Activated naive CD8-positive, alpha-beta T cell treated with anti-CD3 and anti-CD28 coated beads, Interleukin-2, amount 10 ng/mL, durations not matched to agents 7 days and 5 days (primary cell): ENCODE data around the gene CARD11. TPM values are rescaled to one million over a fixed set of nuclear protein-coding genes. Genes with fewer than 3 reads are reported as not detected.

Experiments used
- ATAC-seq: fragments of 150-1000 bp; cut with Tn5 transposase; one replicate; pipeline ENCODE4 v1.10.0; 2021; ENCODE audit warnings: low read depth, moderate library complexity
- POLR2A ChIA-PET: fragments of 350-600 bp; sonication (Branson Sonifier 250); formaldehyde crosslinking; loops from one replicate; lab custom pipeline; 2021; ENCODE audit warnings: antibody characterized with exemption; lab: Charles Lee
- DNase-seq: peaks from one replicate; pipeline ENCODE4 v3.0.0; 2021
- H3K27ac Mint-ChIP-seq: one replicate; pipeline ENCODE4 v1.8.0; 2022; ENCODE audit warnings: mild to moderate bottlenecking, mixed read lengths
- H3K27me3 Mint-ChIP-seq: one replicate; pipeline ENCODE4 v1.8.0; 2022; ENCODE audit warnings: mild to moderate bottlenecking, moderate library complexity, mixed read lengths
- H3K36me3 Mint-ChIP-seq: one replicate; pipeline ENCODE4 v1.8.0; 2021; ENCODE audit warnings: mild to moderate bottlenecking, mixed read lengths
- H3K4me1 Mint-ChIP-seq: one replicate; pipeline ENCODE4 v1.8.0; 2021; ENCODE audit warnings: mixed read lengths
- H3K4me3 Mint-ChIP-seq: one replicate; pipeline ENCODE4 v1.8.0; 2022; ENCODE audit warnings: mild to moderate bottlenecking, moderate library complexity, mixed read lengths
- H3K9me3 Mint-ChIP-seq: one replicate; pipeline ENCODE4 v1.8.0; 2021; ENCODE audit warnings: mixed read lengths
- total RNA-seq, 2 experiments: library from RNA; stranded (reverse); gene quantifications; one replicate each; pipeline ENCODE4 v1.2.3, GENCODE V29; 2021

CARD11 gene
- total RNA-seq, 2 experiments from 2014 or later = 140 to 151 TPM

DNA sequence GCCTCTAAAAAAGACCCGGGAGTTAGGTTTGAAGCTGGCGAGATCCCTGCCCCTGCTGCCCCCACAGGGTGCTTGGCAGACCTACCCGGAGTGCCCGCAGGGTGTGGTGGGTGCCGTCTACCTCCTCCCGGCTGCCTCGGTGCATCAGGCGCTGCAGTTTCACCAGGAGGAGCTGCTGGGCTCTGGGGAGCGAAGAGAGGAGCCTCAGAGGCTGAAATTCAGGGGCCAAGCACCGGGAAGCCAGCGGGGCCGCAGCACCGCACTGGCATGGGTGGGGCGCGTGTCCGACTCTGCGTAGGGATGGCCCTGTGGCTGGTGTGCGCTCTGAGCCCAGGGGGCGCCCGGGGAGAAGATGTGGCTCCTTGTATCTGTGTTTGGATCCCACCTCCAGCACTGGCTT, 125.3 kb downstream of the CARD11 start:
- no peak for DNase-seq

DNA sequence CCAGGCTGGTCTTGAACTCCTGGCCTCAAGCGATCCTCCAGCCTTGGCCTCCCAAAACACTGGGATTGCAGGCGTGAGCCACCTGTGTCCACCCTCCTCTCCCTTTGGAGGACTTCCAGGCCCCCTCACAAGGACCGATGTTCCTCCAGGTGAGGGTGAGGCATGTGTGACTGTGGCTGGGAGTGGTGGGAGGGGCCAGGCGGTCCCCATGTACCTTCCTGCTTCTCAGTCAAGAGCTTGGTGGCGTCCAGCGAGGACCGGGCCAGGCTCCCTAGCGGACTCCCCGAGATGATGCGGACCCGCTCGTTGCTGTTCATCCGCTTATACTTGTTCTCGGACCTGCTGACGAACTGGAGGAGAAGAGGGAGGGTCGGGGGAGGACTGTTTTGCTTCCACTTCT, 128.6 kb downstream of the CARD11 start:
- H3K9me3 Mint-ChIP-seq = no peaks in the 10 kb centered on the region
- H3K27ac Mint-ChIP-seq = no peak overlapping the region
- peaks cover 34% of the 10 kb centered on the region for H3K36me3 Mint-ChIP-seq
- peaks cover 2% of the 10 kb centered on the region for H3K4me1 Mint-ChIP-seq
- ATAC-seq (no peak), DNase-seq (no peak)
- POLR2A ChIA-PET = no interaction called here
- H3K27me3 Mint-ChIP-seq = no peaks in the 10 kb centered on the region
- no peak overlapping the region for H3K4me3 Mint-ChIP-seq

More for the DNA sequence above, 125.3 kb downstream of the CARD11 start:
- ATAC-seq = no peak
- POLR2A ChIA-PET = no interaction called here
- Mint-ChIP-seq H3K27ac (no peak overlapping the region), H3K36me3 (peaks cover 36% of the 10 kb centered on the region), H3K4me1 (peaks cover 2% of the 10 kb centered on the region), H3K4me3 (no peak overlapping the region), H3K27me3 (no peaks in the 10 kb centered on the region), H3K9me3 (no peaks in the 10 kb centered on the region)

DNA sequence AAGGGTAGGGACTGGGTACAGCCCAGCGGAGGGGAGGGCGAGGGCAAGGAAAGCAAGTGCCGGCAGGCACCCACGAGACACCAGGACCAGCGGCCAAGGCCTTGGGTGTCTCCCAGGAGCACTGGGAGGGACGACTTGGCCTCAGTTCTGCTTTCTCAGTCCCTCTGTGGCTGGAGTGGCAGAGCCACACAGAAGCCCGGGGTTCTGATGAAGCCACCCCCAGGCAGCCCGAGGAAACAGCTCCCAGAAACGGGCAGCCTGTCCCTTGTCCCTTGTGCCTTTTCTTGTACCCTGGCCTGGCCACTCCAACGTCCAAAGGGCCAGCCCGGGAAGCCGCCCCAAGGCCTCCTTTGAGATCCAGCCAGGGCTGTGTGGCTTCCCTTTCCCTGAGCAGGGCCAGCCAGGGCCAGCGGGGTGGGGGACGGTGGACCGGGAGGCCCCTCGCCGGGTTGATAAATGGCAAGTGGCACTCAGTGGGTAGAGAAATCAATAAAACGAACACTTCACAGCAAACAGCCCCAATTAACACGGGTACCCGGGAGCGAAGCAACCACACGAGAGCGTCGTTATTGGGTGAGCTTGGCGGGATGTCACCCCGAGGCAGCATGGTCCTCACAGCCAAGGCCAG, 129.8 kb downstream of the CARD11 start:
- Mint-ChIP-seq H3K27me3 (no peaks in the 10 kb centered on the region), H3K27ac (no peak overlapping the region), H3K4me3 (no peak overlapping the region), H3K36me3 (peaks cover 31% of the 10 kb centered on the region), H3K9me3 (no peaks in the 10 kb centered on the region), H3K4me1 (peaks cover 2% of the 10 kb centered on the region)
- no peak for ATAC-seq
- POLR2A ChIA-PET = no interaction called here
- no peak for DNase-seq

DNA sequence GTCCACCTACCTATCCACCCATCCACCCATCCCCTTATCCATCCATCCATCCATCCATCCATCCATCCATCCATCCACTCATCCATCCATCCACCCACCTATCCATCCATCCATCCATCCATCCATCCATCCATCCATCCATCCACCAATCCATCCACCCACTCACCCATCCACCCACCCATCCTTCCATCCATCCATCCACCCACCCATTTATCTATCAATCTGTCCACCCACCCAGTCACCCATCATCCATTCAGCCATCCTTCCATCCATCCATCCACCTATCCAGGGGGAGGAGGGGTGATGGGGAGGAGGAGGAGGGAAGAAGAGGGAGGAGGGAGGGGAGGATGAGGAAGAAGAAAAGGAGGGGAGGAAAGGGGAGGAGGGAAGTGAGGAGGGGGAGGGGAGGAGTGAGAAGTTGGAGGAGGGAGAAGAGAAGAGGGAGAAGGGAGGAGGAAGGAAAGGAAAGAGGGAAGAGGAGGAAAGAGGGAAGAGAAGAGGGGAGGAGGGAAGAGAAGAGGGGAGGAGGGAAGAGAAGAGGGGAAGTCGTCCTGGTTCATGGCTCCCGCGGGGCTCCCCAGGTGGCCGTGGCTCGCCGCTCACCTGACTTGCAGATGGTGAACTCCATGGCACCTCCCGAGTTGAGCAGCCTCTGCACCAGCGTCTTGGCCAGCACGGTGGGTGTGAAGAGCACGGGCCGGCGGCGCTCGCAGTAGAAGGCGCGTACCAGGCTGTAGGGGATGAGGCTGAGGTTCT, 130.8 kb downstream of the CARD11 start:
- Mint-ChIP-seq H3K27me3 (no peaks in the 10 kb centered on the region), H3K27ac (peak overlapping the region; percentile 45), H3K4me3 (no peak overlapping the region), H3K9me3 (no peaks in the 10 kb centered on the region), H3K4me1 (no peaks in the 10 kb centered on the region), H3K36me3 (peaks cover 35% of the 10 kb centered on the region)
- ATAC-seq = no peak
- POLR2A ChIA-PET = no interaction called here
- no peak for DNase-seq

DNA sequence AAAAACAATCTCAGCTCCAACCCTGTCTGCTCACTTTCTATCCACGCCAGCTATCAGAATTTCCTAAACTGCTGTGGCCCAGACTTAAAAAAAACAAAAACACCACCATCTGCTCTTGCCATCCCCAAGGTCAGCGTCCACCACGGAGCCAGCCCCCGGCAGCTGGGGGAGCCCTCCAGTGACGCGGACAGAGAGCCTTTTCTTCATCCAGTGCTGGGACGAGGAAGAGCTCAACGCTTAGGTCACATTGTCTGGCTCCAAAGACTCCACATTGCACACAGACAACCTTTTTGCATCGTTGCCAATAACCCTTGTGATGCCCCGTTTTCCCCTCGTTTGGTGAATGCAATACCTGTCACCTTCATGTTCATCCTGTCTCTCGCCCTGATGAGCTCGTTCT, 132.2 kb downstream of the CARD11 start:
- Mint-ChIP-seq H3K27me3 (no peaks in the 10 kb centered on the region), H3K4me1 (no peaks in the 10 kb centered on the region), H3K36me3 (peaks cover 39% of the 10 kb centered on the region), H3K27ac (no peak overlapping the region), H3K4me3 (no peak overlapping the region), H3K9me3 (no peaks in the 10 kb centered on the region)
- POLR2A ChIA-PET = no interaction called here
- ATAC-seq (no peak), DNase-seq (no peak)

DNA sequence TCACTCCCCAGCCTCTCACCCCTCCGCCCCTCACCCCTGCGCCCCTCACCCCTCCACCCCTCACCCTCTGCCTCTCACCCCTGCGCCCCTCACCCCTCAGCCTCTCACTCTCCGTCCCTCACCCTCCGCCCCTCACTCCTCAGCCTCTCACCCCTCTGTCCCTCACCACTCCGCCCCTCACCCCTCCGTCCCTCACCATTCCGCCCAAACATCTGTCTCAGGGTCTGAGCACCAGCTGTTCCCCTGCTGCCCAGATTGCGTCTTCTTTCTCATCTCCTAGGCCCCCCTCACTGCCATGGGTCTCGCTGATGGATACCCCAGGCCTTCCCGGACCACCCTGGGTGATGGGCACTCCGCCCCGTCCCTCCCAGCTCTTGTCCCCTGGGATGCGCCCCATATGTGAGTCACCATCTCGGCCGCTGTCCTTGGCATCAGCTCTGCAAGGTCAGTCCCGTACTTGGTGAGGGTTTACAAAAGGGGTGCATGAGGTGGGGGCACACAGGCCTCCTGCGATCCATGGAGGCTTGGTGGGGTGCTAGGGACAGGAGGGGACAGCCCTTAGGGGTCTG, 134.1 kb downstream of the CARD11 start:
- DNase-seq = no peak
- Mint-ChIP-seq H3K9me3 (no peaks in the 10 kb centered on the region), H3K27ac (no peak overlapping the region), H3K4me3 (no peak overlapping the region), H3K27me3 (no peaks in the 10 kb centered on the region), H3K36me3 (peaks cover 54% of the 10 kb centered on the region), H3K4me1 (no peaks in the 10 kb centered on the region)
- no peak for ATAC-seq
- POLR2A ChIA-PET = no interaction called here

DNA sequence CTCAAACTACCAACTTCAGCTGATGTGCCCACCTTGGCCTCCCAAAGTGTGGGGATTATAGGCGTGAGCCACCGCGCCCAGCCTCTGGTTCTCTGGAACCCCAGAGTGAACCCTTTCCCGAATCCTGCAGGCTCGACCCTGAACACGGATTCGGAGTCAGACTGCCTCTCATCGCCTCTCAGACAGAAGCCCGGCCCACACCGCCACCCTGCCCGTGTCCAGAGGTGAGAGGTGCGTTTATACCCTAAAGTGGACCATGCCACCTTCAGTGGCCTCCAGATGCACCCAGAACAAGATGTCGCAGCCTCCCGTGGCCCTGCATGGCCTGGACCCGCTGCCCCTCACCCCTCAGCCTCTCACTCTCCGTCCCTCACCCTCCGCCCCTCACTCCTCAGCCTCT, 134.6 kb downstream of the CARD11 start:
- DNase-seq (no peak), ATAC-seq (no peak)
- POLR2A ChIA-PET = no interaction called here
- Mint-ChIP-seq H3K36me3 (peaks cover 56% of the 10 kb centered on the region), H3K27ac (no peak overlapping the region), H3K9me3 (no peaks in the 10 kb centered on the region), H3K4me1 (peaks cover 4% of the 10 kb centered on the region), H3K4me3 (no peak overlapping the region), H3K27me3 (no peaks in the 10 kb centered on the region)

DNA sequence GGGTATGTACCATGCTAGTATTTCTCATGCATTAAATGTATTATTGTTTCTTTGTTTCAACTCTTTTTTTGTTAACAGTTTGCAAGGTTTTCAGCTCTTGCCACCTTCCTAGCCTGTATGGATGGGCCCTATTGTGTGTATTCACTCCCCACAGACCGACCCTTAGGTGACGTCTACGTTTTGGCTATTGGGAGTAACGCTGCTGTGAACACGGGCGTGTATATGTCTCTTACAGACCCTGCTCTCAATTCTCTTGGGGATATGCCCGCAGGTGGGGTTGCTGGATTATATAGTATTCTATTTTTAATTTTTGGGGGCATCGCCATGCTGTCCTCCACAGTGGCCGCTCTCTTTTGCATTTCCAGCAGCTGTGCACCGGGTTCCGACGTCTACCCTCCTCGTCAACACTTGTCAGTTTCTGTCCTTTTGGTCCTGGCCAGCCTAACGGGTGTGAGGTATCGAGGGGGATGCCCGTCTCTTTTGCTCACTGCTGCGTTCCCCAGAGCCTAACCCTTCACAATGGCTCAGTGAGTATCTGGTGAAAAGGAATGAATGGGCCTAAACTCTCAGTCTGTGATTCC, 135.5 kb downstream of the CARD11 start:
- no peak for DNase-seq
- H3K4me3 Mint-ChIP-seq = no peak overlapping the region
- POLR2A ChIA-PET = no interaction called here
- no peaks in the 10 kb centered on the region for H3K9me3 Mint-ChIP-seq
- peak overlapping the region; percentile 19 for H3K27ac Mint-ChIP-seq
- peaks cover 58% of the 10 kb centered on the region for H3K36me3 Mint-ChIP-seq
- no peaks in the 10 kb centered on the region for H3K27me3 Mint-ChIP-seq
- peaks cover 11% of the 10 kb centered on the region for H3K4me1 Mint-ChIP-seq
- ATAC-seq = no peak

DNA sequence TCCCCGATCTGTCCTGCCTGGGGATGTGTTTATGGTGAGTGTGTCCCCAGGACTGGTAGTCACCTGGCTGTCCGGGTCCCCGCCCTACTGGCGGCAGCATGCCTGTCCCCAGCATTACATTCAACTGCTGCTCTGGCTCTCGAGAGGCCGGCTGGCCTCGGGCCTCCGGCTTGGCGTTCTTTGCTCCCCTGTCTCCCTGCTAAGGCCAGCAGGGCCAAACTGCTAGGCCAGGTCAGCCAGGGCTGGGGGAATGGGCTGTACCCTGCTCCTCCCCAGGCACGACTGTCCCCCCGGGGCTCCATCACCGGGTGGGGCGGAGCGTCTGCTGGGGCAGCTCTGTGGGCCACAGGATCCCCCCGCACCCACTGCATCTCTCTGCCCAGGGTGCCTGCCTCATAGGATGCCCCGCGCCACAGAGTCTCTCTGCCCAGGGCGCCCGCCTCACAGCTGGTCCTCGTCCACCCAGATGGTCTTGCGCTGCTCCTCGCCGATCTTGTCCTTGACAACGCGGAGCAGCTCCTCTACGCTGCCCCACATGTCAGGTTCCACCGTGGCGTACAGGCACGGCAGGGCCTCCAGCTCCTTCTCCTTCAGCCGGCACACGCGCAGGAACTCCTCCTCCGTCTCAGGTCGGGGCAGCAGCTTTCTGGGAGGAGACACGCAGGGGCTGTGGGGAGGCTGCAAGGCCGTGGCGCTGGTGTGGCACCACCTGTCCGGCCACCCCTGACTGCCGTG, 137.3 kb downstream of the CARD11 start:
- H3K4me1 Mint-ChIP-seq = peaks cover 18% of the 10 kb centered on the region
- no peaks in the 10 kb centered on the region for H3K9me3 Mint-ChIP-seq
- no peak overlapping the region for H3K27ac Mint-ChIP-seq
- POLR2A ChIA-PET = no interaction called here
- H3K27me3 Mint-ChIP-seq = no peaks in the 10 kb centered on the region
- H3K36me3 Mint-ChIP-seq = peaks cover 53% of the 10 kb centered on the region
- H3K4me3 Mint-ChIP-seq = no peak overlapping the region
- no peak for DNase-seq
- ATAC-seq = no peak

DNA sequence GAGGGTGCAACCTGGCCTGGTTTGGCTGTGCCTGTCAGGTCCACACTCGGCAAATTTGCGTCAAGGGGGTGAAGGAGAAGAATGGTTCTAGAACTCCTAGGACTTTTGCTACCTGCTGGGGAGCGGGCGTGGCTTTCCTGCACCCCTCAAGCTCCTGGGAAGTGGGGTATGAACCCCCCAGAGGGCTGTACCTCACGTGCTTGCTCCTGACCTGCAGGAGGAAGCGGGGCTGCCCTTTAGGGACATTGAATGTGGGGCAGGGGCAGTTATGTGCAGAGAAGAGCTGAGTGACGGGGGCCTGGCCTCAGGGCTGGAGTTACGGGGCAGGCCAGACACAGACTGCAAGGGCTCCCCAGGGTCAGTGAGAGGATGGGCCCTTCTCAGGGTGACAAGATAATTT, 138.2 kb downstream of the CARD11 start:
- peaks cover 52% of the 10 kb centered on the region for H3K36me3 Mint-ChIP-seq
- POLR2A ChIA-PET = no interaction called here
- ATAC-seq (no peak), DNase-seq (no peak)
- no peaks in the 10 kb centered on the region for H3K9me3 Mint-ChIP-seq
- no peak overlapping the region for H3K4me3 Mint-ChIP-seq
- H3K4me1 Mint-ChIP-seq = peaks cover 21% of the 10 kb centered on the region
- no peaks in the 10 kb centered on the region for H3K27me3 Mint-ChIP-seq
- H3K27ac Mint-ChIP-seq = no peak overlapping the region

DNA sequence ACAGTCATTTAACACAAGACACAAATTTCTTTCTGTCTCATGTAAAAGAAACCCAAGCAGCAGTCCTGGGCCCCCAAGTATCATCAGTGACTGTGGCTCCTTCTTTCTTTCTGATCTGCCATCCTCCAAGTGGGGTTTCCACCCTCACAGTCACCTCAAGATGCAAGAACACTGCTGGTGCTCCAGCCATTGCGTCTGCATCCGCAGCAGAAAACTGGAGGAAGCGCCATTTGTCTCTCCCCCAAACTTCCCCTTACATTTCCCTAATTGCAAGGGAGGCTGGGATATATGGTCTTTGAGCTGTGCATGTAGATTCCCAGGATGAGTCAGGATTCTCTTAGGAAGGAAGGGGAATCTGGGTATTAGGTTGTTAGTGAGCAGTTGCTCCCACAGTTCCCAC, 138.6 kb downstream of the CARD11 start:
- no peaks in the 10 kb centered on the region for H3K9me3 Mint-ChIP-seq
- peak overlapping the region; percentile 70 for H3K27ac Mint-ChIP-seq
- DNase-seq (no peak), ATAC-seq (no peak)
- no peak overlapping the region for H3K4me3 Mint-ChIP-seq
- no peaks in the 10 kb centered on the region for H3K27me3 Mint-ChIP-seq
- peaks cover 23% of the 10 kb centered on the region for H3K4me1 Mint-ChIP-seq
- POLR2A ChIA-PET = no interaction called here
- H3K36me3 Mint-ChIP-seq = peaks cover 51% of the 10 kb centered on the region

DNA sequence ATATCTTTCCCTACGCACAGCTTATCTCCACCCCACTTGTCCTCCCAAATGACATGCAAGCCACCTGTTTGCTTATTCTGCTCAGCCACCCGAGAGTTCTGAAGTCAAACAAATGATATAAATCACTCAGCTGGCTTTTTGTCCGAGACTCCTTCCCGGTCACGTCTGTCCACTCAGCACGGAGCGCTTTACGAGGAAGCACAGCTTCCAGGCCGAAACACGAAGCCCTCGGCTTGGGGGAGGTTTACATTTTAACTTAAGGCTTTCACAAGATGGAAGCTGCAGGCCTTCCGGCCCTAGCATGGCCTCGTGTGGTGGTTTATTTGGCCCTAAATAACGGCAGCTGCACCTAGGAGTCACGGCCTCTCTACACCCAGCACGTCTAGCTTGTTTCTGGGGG, 139.5 kb downstream of the CARD11 start:
- H3K27ac Mint-ChIP-seq = peak overlapping the region; percentile 75
- DNase-seq = no peak
- H3K36me3 Mint-ChIP-seq = peaks cover 48% of the 10 kb centered on the region
- no peak for ATAC-seq
- H3K4me3 Mint-ChIP-seq = peak overlapping the region; percentile 12
- peaks cover 24% of the 10 kb centered on the region for H3K4me1 Mint-ChIP-seq
- POLR2A ChIA-PET = interaction anchor here (1.2 kb wide), 1 partner anchor 165 kb away, joined by 4 read pairs; no protein-coding TSS in a partner anchor
- H3K9me3 Mint-ChIP-seq = no peaks in the 10 kb centered on the region
- H3K27me3 Mint-ChIP-seq = no peaks in the 10 kb centered on the region

DNA sequence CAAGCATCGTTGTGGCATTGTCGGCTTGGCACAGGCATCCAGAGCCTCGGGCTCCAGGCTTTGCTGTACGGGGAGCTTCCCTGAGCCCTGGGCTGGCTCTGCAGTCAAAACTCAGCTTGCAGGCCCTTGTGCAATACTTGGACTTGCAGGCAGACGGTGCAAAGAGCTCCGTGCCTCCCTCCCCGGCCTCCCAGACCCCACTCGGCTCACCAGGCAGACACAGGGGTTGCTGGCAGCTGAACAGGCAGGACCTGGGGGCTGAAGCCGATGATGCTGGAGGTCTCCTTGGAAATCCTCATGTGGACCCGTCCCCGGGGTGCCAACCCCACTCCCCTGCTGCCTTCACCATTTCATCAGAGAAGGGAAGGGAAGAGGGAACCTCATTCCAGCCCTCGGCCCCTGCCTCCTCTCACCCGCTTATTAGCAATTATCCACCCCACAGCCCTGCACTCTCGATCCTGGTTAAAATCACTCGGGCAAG, 139.9 kb downstream of the CARD11 start:
- POLR2A ChIA-PET = interaction anchor here (1.0 to 1.2 kb wide), 5 partner anchors 50 to 202 kb away, joined by 3 to 7 read pairs (median 3); no protein-coding TSS in a partner anchor
- Mint-ChIP-seq H3K27me3 (no peaks in the 10 kb centered on the region), H3K4me1 (peaks cover 24% of the 10 kb centered on the region), H3K27ac (peak overlapping the region; percentile 75), H3K9me3 (no peaks in the 10 kb centered on the region), H3K36me3 (peaks cover 48% of the 10 kb centered on the region), H3K4me3 (peak overlapping the region; percentile 12)
- DNase-seq = no peak
- no peak for ATAC-seq
